HL-60/S4 treated with retinoic acid at 250 ng/mL for 4 days and 3 days (cell line): Measurements from ENCODE around the gene TCHHL1.

Experiments
- in situ Hi-C: fragments of 300-500 bp; cut with MboI; formaldehyde crosslinking; loops from 2 replicates; pipeline ENCODE4 v1.7.0; 2022; ENCODE audit warnings: low sequenced_read_pairs

The TCHHL1 gene

GRCh38 chr1:152039886-152040285, 49.0 kb downstream of the TCHHL1 start:
- in situ Hi-C loops, result no loop called here

DNA sequence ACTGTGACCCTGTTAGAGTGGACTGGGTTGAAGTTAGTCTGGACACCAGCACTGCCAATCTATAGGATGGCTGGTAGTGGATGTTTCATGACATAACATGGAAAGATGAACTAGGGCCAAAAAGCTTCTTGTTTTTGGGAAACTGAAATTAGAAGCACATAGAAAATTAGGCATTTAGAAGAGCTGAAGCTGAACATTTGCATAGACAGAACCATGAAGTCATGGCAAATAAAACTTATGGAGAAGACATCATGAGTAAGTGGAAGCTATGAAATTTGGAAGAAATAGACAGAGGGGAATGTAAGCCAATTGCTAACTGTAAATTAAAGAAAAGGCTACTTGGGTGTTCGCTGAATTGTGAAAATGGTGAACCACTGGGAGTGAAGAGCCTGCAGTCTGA, 49.4 kb downstream of the TCHHL1 start:
- in situ Hi-C loops, result no loop called here

DNA sequence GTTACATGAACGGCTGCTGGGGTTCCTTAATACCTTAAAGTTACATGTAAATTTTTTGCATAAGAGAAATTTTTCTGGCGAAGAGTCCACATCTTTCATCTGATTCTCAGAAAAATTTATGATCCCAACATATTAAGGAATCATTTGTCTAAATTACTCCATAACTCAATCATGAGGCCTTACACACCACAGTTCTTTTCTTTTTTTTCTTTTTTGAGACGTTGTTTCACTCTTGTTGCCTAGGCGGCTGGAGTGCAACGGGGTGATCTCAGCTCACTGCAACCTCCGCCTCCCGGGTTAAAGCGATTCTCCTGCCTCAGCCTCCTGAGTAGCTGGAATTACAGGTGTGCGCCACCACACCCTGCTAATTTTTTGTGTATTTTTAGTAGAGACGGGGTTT, 50.0 kb downstream of the TCHHL1 start:
- in situ Hi-C loops, result no loop called here

DNA sequence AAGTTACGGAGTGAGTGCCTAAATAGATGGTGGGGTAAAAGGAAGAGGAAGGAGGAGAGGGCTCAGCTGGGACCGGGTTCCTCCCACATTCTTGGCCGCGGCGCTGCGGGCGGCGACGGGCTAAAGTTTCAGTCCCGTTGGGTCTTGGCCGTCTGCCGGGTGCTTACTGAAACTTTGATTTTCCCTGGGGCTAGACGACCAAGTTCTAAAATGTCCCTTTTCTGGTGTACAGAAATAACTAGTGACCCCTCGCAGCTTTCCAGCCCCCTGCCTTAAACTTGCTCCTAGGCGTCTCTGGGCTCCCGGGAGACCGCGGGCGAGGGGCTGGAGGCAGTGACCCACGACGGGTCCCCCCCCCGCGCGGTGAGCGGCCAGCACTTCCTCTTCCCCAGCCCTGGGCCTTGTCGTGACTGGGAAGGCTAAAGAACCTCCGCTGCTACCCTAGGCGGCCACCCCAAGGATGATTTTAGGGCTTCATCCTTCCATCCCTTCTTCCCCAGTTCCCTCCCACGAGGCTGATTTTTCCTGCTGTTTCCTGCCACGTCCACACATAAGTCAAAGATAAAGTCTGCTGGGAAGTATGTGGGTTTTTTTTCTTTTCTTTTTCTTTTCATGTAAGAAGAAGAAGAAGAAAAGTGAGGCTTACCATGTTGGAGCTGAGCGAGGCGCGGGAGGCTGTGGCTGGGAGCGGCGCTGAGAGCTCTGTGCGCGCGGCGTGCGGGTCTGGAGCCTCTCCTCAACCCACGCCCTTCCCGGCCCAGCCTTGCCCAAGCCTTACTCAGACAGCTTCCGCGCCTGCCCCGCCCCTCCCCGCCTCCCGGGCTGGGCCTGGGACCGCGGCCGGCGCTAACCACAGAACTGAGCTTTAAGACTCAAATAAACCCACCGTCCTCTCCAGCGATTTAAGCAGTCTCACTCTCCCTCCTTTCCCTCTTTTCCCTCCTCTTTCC, 52.3 kb downstream of the TCHHL1 start, which contains the start of gene S100A11:
Gene S100A11 (minus strand): TSS at position 738 of the 950 bp plus-strand sequence. CDS start 89 bp downstream, at position 649.
- in situ Hi-C loops, result no loop called here

DNA sequence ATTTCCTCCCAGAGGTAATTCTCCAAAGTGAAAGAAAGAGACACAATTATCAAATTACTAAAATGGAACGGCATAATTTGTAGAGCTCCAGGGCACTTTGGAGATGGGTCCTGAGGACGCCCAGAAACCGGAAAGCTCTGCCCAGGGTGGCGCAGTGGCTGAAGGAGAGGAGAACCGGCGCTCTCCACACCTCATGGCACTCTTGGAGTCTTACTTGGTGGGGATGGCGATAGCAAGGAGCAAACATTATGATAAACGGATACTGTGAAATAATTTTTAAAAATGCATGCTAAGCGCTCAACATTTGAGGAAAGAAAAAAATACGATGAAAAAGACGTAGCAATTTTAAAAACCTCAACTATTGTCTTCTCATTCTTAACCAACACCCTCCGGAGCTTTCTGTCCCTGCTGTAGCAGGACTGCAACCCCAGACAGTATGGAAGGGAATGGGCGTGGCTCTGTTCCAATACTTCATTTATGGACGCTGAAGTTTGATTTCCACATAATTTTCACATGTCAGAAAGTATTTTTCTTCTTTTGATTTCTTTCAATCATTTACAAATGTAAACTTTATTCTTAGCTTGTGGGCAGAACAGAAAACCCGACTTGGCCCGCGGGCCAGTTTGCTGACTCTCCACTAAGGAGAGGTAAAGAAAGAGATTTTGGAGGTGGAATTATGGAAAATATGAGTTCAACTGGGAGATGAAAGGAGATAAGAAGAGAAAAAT, 53.2 kb downstream of the TCHHL1 start:
- in situ Hi-C loops, result no loop called here

DNA sequence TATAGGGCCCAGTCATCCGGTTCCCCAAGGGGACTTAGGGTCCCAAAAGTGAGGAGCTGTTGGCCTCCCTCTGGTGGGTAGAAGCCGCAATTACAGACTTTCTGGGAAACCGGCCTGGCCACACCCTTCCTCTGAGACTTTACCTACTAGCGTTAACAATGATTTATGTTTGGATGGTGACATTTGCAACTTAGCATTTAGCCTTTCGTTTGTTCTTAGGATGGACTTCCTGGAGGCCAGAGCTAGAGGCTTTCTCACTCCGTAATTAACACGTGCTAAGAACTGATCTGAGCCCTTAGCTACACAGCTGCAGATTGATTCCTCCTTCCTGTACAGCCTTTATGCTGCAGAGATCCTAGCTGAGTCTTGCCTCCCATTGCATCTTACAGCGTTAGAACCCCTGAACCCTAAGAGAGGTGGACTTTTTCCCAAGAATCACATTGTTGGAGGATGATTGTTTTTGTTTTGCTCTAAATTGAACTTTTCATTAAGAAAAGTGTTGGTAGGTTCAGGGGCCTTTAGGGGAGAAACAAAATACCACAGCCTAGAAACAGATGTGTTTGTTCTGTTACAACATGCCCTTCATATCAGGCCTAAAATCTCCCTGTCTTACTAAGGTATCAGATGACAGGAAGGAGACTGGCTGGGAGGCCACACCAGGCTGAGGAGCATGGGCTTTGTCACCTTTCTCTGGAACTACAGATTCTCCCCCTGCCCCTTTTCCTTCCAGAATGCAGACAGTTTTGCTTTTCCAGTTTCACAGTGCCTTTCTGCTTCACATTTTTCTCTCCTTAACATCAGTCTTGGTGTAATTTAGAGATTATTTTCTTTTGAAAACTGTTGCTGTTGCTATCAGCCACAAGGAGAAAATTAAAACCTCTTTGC, 54.0 kb downstream of the TCHHL1 start:
- in situ Hi-C loops, result no loop called here

DNA sequence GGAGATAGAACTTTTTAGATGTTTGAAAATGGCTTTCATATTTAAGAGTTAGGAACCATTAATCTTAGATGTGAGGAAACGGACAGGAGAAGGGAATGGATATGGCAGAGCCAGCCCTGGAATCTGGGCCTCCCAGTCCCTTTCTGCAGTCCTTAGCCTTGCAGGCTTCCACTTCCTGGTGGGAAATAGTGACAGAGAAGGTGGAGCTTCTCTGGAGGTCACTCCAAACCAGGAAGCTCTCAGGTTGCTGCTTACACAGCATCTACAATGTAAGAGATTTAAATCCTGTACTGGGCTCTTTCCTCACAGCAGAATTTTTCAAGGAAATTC, 54.6 kb downstream of the TCHHL1 start:
- in situ Hi-C loops, result no loop called here
